Stimulated activated CD8-positive, alpha-beta memory T cell treated with anti-CD3 and anti-CD28 coated beads, Interleukin-15, amount 100 ng/mL, for 1 hour (primary cell): ENCODE data around the gene DHX8.

Experiments used
- DNase-seq: peaks from one replicate; pipeline ENCODE4 v3.0.0-alpha.2; 2020; ENCODE audit warnings: low read depth

DHX8 gene

DNA sequence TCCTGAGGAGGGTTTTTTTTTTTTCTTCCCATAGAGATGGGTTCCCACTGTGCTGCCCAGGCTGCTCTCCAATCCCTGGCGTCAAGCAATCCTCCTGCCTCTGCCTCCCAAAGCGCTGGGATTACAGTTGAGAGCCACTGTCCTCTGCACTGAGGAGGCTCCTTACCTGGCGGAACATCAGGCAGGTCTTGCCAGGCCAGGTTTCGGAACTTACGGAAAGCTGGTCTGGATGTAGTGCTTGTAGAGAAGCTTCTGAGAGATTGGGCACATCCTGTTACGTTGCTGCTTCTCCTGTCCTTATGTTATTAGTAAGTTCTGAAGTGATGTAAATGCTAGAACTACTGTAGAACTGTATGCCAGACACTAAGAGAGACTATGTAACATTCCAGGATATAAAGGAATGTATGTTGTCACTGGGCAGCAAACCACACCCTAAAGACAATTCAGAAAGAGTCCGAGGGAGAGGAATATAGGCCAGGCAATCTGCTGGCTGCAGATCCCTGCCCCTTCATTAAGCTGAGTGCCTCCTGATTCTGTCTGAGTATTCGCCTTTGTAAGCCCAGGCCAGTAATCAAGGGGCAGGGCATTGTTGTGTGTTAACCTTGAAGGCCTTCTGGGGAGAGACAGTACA is 41.3 kb downstream of the DHX8 start:
- DNase-seq, result no peak

DNA sequence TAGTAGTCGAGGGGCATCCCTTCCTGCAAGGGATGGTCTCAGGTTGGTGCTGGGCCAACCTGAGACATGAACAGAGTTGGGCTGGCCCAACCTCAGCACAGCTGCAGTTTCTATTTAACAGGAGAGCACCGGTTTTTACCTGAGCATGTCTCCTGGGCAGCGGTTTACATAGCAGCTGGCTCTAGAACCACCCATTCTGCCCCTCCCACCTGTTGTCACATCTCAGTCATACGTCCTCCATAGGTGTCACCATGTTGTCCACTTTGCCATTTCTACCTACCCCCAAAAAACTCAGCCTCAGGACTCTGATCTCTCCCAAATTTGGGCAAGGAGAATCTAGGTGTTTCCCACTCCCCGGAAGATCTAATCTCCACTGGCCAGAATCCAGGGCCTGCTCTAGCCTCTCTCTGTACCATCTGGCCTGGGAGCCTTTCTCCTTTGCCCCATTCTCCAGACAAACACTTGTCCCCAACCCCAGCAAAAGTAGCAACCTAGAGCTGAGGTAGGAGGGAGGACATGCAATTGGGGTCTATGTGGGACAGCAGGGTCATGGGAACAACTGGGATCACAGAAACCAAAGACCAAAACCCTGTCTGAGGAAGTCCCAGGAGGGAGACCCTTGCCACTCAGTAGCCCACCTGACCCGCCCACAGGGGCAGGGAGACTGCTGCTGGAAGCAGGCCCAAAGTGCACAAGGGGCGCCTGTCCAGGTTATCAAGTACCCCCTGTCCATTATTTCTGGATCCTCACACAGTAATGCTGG is 43.3 kb downstream of the DHX8 start:
- DNase-seq, result no peak

DNA sequence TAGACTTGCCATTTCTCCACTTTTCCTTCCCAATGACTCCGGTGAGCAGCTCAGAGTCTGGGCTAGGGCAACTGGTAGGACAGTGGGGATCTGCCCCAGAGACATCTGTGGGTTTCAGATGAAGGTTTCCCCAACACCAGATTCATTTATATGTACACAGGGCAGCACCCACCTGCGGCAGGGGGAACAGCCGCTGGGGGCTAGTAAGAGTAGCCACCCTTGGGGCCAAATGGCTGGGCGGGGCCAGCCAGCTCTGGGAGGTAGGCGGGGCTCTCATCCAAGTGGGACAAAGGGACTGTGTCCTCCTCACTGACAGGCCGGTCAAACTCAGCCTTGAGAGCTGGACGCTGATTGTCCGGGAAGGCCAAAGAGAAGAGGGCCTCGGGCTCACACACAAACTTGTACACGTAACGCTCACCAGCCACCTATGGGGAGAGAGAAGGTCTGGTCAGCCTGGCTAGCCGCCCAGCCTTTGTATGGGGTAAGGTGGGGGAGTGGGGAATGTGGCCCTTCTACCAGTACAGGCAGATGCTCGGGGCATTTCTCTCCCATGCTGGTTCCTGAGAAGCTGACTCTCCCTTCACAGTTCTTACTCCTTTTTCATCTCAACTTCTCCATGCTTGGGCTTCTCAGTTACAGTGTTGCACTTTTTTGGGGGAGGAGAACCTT is 44.7 kb downstream of the DHX8 start:
- no peak for DNase-seq

DNA sequence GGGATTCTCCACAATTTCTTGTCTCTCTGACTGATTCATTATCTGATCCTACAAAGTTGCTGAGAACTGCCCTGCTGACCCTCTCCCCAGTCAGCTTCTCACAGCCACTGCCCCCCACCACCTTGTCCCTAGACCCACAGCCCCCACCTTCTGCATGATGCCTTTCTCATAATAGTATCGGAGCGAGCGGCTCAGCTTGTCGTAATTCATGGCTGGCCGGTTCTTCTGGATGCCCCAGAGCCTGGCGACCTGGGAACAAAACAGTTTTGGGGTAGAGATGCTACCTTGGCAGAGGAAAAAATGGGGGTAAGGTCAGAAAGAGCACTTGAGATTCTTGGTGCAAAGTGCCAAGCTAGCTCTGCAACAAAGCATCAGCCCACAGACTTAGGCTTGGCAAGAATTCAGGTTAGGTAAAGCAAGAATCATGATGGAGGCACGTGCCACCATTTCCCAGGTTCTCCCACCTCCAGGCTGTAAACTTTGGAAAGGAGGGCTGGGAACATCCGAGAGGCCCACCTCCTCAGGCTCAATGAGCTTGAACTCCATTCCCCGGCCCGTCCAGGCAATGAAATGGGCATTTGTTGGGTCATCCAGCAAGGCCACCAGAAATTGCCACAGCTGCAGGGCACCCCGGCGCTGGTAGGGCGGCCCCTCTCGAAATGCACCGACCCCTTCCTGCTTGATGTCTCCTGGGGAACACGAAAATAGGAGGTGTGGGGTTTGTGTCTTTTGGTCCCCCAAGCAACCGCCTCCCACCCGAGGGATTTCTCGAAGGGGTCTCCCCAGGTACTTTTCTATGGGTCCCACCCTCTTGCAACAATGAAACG is 45.4 kb downstream of the DHX8 start:
- no peak for DNase-seq

DNA sequence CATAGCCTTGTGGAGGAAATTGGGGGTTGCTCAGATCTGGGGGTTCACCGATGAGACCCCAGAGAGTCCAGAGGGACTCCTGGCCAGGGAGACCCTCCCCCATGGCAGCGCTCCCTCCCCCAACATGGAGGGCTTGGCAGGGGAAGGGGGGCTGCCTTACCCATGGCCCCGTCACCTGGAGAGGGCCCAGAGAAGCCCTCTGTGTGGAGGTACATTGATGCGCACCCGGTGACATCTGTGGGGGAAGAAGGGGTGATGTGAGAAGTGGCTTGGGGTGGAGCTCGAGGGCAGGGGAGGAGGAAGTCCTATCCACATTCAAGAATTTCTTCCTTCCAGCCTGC is 46.1 kb downstream of the DHX8 start:
- DNase-seq, result no peak

DNA sequence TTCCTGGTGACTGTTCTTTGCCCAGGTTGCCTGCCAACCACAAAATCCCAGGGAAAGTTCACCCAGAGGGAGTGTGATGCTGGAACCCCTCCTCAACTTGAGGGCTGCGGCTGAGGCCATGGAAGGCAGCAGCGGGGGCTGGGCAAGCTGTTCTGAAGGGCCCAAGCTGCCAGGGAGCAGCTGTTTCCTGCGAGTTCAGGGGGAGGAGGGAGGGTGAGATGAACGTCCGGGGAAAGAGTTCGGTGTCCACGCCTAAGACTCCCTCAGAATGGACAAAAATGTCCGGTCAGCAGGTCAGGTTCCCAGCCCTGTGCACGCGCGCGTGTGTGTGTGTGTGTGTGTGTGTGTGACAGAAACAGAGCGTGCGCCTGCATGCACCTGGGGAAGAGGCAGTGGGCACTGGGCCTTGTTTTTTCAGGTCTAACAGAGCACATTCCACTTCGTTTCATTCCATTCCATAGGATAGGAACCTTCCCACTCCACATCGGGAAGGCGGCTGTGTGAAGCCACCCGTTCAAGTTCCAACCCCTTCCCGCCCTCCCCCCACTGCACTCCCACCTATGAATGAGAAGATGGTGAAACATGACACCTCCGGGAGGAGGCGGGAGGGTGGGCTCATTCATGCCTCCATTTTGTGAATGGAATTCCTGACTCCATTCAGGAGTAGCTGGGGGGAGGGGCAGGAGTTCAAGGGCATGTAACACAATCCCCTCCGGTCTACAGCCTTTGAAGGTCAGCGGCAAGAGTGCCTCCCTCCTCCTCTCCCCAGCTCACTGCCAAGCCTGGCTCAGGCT is 46.7 kb downstream of the DHX8 start:
- DNase-seq, result no peak

DNA sequence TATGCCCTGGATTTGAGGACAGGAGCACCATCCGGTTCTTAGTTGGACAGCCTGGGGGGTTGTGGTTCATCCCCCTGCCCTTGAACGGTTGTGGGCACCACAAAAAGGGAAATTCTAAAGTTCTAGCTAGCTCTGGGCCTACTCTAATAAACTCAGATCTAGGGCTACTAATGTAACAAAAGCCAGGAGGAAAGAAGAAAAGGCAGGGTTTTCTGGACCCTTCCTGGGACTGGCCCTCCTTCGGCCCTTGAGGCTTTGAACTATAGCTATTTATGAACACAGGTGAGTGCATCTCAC is 47.3 kb downstream of the DHX8 start:
- DNase-seq, result no peak

DNA sequence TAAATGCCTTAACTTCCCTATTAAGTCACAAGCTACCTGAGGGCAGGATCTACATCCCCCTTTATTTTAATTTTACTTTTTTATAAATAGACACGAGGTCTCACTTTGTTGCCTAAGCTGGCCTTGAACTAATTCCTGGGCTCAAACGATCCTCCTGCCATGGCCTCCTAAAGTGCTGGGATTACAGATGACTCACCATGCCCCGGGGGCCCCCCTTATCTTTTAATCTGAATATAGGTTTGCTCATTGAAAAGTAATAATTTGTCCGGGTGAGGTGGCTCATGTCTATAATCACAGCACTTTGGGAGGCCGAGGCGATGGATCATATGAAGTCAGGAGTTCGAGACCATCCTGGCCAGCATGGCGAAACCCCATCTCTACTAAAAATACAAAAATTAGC is 48.2 kb downstream of the DHX8 start:
- DNase-seq, result no peak

DNA sequence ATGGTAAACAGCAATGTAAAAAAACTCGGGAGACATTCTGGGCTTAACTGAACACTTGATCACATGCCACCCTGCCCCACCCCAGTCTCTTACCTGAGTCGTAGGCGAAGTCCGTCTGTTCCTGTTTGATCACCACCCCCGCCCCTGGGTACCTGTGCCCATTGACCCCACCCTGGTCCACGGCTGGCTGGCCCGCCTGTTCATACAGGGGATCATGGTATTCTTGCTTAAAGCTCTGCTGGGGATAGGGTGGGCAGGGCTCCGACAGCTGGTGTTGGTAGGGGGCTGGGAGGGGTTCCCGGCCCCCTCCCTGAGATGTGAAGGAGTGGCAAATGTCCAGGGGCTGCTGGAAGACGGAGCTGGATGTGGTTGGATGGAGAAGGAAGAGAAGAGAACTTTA is 48.8 kb downstream of the DHX8 start:
- no peak for DNase-seq

DNA sequence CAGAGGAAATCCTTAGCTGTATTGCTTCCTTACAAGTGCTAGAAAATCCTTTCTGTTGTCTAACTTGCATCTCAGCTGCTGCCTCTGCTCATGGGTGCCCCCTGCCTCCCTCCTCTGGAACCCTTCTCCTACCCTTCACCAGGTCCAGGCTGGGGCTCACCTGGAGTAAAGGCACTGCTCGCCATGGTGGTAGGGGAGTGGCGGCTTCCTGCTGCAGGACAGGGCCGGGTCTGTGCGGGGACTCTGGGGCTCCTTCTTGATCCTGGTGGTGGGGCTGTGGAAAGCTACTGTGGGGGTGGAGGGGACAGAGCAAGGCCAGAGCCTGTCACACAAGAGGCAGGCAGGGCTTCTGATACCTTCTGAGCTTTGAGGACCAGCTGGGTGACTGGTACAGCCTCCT is 49.9 kb downstream of the DHX8 start:
- no peak for DNase-seq

DNA sequence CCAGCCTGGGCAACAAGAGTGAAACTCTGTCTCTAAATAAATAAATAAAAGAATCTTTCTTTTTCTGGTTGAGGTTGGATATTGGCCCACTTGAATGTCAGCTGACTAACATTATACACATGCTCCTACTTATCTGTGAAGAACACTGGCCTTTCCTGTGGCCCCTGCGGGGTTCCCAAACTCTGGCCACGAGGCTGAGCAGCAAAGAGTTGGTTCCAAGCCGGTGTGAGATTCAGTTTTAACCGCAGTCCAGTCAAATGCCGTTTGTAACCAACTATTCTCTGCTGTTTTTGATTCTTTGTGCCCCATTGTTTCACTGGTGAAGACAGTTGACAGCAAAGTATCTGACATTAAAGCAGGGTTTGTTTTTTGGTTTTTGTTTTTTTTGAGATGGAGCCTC is 51.1 kb downstream of the DHX8 start:
- DNase-seq, result no peak

DNA sequence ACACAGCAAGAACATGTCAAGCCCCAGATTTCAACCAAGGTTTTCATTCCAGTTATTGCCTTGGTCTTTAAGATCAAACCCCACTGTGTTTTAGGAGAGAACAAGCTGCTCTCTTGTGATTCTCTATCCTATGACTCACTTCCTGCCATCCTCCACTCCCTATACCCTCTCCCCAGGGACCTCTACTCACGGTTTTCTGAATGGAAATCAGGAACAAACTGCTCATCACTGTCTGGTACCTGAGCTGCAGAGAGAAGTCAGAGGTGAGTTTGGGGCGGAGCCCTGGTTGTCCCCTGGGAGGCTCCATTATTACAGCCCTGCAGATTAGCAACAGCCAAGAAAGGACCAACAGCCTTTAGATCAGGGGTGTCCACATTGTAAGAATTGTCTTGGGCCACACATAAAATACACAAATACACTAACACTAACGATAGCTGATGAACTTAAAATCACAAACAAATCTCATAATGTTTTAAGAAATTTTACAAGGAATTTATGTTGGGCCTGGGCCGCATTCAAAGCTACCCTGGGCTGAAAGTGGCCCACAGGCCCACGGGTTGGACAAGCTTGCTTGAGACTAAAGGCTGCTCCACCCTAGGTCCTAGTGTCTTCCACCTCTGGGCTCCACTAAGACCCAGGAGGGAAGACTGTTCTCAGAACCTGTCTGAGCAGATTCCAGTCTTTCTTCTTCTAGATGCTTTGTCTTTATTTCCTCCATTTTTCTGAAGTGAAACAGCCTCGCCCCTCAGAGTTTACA is 52.6 kb downstream of the DHX8 start:
- DNase-seq, result no peak

DNA sequence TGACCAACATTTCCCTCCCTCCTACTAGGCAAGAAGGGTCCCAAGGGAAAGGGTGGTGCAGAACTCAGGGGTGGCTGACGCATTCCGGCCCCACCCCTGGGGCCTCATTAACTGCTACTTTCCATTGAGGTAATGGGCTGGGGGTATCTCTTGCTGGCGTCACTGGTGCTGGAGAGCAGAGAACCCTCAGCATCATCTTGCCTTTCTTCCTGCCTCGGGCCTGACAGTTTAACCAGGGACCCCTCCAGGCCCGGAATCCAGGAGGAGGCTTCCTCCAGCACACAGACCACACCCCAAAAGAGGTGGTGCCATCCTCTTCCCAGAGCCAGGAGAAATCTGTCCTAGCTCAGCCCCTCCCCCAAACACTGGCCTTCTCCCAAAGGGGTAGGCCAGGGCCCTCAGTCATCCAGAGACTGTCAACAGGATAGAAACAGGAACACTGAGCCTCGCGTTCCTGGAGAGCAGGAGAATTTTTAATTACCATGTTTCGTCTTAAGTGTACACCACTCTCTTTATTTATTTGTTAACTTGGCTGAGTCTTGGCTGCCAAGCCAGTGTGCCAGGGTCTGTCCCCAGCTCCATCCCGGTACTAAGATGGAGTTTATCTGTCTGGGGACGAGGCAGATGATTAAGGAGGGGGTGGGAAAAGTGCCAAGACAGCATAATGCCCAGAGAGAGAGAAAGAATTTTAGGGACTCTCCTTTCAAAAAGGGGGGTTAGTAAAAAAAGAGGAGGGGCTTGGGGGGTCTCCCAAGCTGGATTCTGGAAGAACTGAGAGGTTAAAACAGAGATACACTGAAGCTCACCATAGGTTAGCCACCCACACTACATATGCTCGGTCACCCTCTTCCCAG is 57.3 kb downstream of the DHX8 start:
- no peak for DNase-seq

DNA sequence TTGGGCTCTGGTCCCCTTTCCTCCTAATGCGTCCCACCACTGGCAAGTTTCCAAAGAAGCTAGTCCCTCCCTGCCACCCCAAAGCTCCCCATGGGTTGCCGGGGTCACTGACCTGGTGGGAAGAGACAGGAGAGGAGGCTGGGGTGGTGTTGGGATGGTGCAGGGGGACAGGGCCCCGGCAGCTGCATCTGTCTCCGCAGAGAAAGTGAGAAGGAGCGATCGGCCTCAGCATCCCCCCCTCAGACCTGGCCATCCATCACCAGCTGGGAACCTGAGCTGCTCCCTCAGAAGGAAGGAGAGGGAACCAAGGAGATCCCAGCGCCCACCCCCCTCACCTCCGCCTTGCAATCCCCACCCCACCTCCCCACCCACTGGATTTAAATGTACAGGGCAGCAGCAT is 59.1 kb downstream of the DHX8 start:
- DNase-seq, result no peak

DNA sequence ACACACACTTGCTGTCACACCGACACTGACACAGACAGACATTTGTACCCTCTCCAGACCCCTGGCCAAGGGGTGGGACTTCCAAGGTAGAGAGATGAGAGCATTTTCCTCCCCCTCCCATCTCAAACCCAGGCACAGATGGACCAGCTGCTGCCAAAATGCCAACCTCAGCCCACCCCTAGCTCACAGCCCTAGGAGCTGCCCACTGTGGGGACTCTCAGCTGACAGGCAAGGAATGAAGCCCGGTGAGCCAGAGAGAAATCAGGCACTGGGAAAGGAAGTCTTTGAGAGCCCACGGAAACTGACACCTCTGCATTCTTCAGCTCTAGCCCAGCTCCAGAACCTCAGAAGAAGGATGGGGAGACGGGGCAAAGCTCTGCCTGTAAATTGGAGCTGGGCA is 59.5 kb downstream of the DHX8 start:
- no peak for DNase-seq

DNA sequence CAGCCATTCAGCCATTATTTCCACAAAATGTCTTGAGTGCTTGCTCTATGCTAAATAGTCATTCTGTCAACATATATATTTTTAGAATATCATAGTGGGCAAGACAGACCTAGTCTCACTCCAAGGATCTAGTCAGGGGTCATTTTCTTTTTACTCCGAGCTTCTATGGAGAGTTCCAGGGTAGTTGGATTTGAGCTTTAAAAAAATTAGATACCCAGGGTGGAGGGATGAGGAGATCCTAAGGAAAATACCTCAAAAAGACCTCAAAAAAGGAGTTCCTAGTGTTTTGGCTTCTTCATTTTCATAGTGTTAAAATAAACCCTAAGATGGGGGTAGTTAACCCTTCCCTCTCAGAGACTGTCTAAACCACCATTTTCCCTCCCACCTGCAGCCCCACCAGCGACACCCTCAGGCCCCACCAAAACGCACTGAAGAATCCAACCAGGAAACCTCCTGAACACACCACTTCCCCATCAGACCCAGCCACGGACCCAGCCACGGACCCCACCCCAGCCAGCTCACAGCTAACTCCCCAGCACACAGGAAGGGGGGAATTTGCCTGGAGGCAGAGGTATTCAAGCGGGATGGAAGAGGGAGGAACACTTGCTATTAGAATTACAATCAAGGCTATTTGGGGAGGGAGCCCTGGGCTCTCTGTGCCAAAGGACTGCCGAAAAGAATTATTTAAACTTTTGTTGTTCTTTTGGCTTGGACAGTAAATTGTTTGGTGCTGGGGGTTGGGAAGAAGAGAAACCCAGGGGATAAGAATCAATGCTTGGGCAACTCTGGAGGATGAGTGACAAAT is 60.2 kb downstream of the DHX8 start:
- no peak for DNase-seq

DNA sequence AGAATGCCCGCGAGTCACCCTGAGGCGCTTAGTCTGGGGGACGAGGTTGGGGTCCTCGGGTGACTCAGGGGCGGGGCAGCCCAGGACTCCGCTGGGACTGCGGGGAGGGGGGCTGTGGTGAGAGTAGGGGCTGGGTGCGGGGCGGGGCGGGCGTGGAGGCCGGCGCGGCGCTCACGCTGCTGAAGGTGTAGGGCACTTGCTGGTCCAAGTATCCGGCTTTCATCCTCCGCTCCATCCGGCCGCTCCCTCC is 61.5 kb downstream of the DHX8 start:
- no peak for DNase-seq

DNA sequence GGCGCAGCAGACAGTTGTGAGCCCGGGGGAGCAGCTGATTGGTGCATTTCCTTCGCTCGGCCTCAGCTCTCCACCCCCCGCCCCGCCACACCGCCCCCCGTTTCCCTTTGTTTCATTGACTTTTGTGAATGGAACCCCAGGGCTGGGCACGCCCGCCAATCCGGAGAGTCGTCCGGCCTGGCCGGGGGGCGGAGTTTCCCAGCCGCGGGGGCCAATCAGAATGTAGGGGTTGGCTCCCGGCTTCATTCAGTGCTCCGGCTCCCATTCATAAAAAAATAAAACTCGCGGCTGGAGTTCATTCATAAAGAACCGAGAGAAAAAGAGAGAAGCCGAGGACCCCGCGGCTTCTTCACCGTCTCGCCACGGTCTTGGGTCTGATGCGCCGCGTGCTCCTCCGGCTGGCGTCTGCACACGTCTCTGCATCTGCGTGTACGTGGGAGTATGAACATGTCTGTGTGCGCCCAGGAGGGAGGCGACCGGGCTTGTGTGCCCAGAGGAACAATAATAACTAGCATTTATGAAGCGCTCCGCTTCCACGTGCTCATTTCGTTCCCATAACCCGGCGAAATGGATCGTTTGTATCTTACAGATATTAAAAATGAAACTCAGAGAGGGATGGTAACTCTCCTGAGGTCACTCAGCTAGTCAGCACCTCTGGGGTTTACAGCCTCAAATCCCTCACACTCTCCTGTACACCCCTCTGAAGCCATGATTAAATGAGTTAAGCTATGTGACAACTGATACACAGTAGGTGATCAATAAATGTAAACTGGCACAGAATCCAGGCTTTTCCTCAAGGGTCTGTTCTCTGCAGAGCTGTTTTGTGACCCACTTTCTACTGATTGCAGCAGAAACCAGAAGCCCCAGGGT is 62.8 kb downstream of the DHX8 start, which contains the start of gene ETV4:
Gene ETV4, minus strand, starts transcription at position 22 of the 870 bp plus-strand sequence. CDS start 723 bp downstream, outside the sequence.
- DNase-seq, result peak; percentile 75

DNA sequence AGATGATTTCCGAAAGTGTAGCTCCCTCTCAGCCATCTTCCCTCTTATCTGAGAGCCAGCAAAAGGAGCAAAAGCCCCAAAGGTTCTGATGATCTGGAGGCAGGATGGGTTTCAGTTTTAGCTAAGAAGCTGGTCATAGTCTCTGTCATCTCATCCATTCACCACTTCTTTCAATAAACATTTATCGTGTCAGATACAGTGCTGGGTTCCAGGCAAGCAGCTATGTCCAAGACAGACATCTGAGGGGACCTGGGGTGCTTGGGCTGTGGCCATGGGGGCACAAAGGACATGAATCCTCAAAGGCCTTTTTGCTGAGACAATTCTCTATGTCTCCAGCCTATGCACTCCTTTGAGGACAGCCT is 63.4 kb downstream of the DHX8 start:
- DNase-seq, result no peak
